HG03280 (cell line): ENCODE data around the gene KREMEN1.
"Not testable (repeated sequence)": the region's sequence is repeated elsewhere in the genome, so short reads cannot be mapped to it uniquely, and the experiment has no call there.

Experiments used
- ATAC-seq: cut with Tn5 transposase; IDR thresholded peaks from one replicate; pipeline ENCODE4 v1.9.1; 2021; ENCODE audit warnings: mild to moderate bottlenecking, moderate library complexity; ENCODE audit not compliant: unreplicated experiment

KREMEN1 gene

DNA sequence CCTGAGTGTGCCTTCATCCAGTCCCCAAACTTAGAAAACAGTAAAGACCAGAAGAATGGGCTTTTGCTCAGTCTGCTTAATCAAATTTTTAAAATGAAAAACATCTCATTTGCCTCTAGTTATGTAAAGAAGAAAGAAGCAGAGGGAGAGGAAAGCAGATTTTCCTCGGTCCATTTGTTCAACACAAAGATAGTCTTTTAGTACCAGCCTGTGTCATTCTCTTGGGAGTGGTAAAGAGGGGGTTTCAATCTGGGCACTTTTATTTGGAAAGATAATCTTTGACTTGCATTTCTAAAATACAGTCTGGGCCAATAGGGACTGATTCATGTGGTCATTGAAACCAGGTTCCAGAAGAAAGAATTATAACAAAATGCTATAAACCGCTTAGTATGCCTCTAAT, 29.5 kb downstream of the KREMEN1 start:
- ATAC-seq, result no peak

DNA sequence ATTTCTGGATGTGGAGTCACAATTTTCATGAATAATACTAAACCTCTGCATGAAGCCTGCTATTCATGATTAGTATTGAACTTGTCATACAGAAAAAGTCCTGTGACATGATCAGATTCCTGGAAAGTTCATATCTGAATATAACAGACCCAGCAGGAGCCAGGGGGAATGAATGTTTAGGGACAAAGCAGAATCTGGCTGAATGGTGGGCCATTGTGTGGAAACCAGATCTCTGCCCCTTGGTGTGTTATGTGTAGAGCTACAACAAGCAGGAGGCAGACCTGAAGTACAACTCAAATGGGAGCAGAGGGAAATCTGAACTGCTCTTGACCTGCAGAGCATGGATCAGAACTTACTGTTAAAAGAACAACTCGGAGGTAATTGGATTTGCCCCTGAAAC, 30.3 kb downstream of the KREMEN1 start:
- no peak for ATAC-seq

DNA sequence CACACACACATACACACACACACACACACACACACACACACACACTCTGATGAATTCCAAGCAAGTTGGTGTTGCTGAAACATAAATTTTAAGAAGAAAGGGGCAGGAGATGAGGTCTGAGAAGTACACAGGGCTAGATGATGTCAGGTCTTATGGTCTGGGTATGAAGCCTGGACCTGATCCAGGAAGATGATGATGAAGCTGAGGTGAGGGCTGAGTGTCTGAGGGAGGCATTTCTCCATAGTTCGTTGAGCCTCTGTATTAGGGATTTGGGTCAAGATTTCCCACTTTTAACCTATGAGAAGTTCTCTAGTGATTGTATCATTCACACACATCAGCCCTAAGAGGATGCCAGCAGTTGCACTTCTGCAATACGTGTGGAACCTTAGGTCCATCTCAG, 32.6 kb downstream of the KREMEN1 start:
- ATAC-seq, result no peak

DNA sequence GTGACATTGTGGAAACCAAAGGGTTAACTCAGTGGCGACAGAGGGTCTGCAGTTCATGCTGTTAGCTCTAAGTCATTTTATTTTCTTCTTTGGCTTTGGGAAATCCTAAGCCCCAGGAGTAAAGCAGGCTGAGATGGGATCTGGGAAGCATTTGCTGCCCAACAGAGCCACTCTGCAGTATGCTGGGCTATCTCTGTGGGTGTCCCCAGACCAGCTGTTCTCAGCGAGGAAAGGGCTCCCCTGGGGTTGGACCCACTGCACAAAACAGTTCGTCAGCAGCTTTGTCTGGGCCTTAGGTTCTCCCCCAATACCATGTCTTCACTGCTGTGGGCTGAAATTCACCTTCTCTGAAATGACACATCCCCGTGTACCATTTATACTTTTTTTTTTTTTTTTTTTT, 34.0 kb downstream of the KREMEN1 start:
- no peak for ATAC-seq

DNA sequence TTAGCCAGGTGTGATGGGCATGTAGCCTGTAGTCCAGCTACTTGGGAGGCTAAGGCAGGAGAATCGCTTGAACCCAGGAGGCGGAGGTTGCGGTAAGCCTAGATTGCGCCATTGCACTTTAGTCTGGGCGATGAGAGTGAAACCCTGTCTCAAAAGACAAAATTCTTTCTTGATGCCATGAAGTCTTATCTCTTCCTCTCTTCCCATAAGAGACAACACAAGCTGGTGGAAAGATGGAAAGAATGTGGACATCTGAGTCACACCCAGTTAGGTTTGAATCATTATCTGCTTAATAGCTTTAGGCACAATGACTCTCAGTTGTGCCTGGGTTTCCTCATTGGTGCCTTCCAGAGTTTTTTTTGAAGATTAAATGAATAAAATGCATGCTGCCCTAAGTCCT, 35.3 kb downstream of the KREMEN1 start:
- ATAC-seq, result no peak

DNA sequence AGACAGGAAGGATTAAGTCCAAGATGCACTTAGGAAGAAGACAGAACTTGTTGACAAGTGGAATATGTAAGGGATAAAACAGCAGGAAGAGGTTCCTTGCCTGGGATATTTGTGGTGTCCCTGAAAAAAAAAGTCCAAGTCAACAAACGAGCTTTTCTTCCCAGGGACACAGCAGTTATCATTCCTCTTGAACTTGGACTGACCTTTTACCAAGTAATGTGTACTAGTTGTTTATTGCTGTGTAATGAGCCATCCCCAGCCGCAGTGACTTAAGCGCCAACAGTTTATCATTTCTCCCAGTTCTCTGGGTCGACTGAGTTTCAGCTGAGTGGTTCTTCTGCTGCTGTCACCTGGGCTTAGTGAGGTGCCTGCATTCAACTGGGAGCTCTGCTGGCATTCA, 37.0 kb downstream of the KREMEN1 start:
- no peak for ATAC-seq

DNA sequence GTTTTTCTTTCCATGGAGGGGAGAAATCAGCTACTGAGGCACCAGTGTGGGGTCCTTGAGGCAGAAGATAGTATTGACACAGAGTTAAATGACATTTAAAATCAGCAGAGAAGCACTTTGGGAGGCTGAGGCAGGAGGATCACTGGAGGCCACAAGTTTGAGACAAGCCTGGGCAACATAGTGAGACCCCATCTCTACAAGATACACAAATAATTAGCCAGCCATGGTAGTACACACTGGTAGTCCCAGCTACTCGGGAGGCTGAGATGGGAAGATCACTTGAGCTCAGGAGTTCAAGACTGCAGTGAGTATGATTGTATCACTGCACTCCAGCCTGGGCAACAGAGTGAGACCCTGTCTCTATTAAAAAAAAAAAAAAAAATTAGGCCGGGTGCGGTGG, 38.1 kb downstream of the KREMEN1 start:
- ATAC-seq, result no peak

DNA sequence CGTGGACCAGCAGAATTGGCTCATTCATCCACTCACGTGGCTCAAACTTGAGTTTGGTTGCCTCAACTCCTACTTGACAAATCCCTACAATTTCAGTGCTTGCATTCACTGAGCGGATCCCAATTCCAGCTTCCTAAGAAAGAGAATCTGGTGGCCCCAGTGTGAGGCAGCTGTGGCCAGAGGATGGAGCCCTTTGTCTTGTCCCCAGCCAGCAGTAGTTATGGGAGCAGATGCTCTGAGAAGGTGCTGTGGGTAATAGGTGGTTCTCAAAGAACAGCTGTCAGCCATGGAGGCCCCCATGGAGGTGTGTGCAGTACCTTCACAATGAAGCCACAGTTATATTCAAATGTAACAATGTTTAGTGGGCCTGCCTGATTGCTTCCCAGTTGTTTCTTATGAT, 39.3 kb downstream of the KREMEN1 start:
- ATAC-seq, result no peak

DNA sequence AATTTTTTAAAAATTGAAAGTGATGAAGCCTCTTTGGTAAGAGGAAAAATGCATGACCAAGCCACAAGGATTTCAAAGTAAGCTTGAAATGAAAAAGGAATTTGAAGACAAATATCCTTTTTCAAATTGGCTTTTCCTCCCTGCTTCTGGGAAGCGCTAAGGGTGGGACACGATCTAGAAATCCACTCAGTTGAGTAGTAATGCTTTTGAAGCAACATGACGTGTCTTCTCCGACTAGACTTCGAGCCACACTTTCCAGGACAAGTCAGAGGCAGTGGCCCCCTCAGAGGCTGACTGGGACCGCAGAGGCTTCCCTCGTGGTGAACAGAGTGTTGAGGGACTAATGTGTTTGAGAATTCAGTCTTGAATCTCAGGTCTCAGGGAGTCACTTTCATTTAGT, 39.8 kb downstream of the KREMEN1 start:
- ATAC-seq, result no peak

DNA sequence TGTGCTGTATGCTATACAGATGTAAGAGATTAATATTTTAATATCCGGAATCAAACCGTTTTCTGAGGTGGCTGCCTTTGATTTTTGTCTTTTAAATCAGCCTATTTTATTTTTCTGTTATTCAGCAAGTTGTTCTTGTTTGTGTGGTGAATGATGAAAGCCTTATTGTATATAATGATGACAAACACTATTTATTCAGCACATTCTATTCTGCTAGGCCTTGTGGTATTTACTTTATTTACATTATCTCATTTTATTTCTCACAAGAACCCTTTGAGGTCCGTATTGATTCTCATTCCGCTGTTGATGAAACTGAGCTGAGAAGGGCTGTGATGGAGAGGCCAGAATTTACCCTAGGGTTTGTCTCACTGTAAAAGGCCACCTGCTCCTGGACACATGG, 40.5 kb downstream of the KREMEN1 start:
- no peak for ATAC-seq

DNA sequence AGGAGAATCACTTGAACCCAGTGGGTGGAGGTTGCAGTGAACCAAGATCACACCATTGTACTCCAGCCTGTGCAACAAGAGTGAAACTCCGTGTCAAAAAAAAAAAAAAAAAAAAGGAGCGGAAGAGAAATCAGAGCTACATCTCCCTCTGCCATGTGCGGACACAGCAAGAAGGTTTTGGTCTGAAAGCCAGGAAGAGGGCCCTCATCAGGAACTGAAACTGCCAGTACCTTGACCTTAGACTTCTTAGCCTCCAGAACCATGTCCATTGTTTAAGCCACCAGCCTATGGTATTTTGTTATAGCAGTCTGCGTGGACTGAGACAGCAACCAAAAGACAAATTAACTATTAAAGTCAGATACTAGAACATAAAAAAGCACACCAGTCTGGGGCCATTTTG, 41.6 kb downstream of the KREMEN1 start:
- no peak for ATAC-seq

DNA sequence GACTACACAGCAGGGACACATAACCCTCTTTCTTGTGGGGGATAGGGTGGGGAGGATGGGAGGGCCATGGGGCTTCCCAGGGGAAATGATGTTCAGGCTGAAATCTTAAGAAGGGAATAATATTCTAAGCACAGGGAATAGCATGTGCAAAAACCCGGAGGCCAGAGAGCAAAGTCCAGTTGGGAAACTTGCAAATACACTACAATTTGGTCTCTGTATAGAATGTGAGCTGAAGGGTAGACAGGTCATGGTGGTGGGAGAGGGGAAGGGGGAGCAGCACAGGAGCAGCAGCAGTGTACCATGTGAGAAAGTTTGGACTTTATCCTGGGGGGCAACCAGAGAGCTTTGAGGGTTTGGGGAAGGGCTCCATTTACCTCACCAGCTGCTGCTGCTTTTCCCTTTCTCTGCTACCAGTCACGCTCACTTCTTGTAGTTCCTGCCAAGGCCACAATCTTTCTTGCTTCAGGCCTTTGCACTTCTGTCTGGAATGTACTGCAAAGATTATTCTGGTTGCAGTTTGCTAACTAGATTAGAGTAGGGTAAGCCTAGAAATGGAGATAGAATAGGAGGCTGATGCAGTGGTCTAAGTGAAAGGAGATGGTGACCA, 43.0 kb downstream of the KREMEN1 start:
- no peak for ATAC-seq

DNA sequence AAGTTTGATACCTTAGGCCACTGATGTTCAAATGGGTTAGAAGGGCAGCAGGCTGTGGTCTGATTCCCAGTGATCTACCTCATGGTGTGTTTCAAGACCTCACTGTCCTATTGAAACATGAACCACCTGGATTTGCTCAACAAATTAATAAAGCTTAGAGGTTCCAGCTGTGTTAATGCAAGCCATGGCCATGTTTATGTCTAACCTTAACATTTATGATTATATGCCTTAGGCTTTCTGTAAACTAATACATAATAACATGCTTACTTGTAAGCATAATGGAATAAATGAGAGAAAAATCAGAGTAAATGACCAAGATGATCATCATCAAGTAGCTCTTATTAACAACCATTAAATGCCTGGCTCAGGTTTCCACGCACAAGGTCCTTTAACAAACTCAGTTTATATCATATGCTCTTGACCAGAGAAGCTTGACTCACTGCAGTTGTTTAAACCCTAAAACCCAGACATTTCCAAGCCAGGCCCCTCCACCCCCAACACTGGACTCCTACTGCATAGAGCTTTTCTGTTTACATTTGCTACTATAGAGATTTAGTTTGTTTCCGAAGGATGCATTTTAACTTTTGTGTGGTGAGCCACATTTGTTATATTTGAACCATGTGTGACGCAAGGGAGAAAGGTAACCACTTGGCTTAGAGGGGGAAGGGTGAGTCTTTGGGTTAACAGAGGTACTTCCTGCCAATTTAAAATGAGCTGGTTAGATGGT, 43.7 kb downstream of the KREMEN1 start:
- no peak for ATAC-seq

DNA sequence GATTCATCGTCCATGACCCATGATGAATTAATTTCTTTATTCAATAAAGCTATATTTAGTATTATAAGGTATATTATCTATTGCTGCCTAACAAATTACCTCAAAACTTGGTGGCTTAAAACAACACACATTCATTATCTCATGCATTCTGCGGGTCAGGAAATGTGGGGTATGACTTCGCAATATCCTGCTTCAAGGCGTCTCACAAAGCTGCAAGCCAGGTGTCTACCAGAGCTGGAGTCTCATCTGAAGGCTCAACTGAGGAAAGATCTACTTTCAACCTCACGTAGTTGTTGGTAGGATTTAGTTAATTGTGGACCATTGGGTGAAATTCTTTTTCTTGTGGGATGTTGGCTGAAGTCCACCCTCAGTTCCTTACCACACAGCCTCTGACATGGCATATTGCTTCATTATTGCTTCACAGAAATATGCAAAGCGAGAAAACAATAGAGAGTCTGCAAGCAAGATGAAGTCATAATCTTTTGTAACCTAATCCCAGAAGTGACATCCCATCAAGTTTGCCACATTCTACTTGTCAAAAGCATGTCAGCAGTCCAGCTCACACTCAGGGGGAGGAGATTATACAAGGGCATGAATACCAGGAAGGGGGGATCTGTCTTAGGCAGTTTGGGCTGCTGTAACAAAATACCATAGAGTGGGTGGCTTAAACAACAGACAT, 45.1 kb downstream of the KREMEN1 start:
- no peak for ATAC-seq

DNA sequence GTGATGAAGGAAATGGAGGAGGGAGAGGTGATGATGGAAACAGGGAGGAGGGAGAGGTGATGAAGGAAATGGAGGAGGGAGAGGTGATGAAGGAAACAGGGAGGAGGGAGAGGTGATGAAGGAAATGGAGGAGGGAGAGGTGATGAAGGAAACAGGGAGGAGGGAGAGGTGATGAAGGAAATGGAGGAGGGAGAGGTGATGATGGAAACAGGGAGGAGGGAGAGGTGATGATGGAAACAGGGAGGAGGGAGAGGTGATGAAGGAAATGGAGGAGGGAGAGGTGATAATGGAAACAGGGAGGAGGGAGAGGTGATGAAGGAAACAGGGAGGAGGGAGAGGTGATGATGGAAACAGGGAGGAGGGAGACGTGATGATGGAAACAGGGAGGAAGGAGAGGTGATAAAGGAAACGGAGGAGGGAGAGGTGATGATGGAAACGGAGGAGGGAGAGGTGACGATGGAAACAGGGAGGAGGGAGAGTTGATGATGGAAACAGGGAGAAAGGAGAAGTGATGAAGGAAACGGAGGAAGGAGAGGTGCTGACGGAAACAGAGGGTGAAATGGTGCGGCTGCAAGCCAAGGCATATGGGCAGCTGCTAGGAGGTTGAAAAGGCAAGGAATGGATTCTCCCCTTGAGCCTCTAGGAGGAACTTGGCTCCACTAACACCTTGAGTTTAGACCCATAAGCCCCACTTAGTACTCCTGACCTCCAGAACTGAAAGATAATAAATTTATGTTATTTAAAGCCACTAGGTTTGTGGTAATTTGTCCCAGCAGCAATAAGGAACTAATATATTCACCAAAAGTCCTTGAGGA, 47.5 kb downstream of the KREMEN1 start:
- ATAC-seq, result not testable (repeated sequence)

DNA sequence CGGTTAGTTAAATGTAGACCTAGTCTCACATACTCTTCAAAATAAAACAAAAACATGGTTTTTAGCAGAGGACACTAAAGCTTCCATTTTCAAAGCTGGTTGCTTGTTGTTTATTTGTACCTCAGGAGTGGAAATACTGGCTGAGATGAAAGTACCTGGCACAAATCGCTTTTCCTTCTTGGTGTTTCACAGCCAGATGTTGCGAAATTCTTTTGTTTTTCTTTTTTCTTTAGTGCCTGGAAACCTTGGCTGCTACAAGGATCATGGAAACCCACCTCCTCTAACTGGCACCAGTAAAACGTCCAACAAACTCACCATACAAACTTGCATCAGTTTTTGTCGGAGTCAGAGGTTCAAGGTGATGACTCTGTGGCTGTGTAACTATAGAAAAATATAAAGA, 48.3 kb downstream of the KREMEN1 start:
- ATAC-seq, result no peak

DNA sequence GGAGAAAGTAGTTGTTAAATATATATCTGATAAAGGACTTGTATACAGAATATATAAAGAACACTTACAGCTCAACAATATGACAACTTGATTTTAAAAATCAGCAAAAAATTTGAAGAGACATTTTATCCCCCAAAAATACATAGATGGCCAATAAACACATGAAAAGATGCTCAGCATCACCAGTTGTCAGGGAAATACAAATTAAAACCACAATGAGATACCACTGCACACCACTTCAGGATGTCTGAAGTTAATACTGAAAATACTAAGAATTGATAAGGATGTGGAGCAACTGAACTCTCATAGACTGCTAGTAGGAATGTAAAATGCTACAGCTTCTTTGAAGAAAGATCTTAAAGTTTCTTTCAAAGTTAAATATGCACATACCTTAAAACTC, 49.2 kb downstream of the KREMEN1 start:
- no peak for ATAC-seq

DNA sequence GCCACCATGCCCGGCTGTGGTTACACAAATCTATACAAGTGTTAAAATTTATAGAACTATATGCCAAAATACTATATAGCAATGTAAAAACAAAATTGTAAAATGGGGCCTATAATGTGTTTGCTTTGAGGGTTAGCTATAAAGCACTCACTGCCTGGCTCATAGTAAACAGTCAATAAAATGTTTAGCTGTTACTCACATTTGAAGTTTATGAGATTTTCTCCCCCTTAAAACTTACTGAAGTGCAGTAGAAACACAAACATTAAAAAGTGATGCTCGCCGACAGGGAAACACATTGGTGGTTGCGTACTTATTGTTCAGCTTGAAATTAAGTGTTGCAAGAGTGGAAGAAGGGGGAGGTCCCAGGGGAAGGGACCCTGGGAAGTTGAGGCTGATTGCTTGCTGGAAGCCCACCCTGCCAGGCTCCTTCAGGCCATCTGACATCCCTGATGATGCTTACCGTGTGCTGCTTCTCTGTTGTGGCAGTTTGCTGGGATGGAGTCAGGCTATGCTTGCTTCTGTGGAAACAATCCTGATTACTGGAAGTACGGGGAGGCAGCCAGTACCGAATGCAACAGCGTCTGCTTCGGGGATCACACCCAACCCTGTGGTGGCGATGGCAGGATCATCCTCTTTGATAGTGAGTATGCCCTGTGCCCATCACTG, 52.1 kb downstream of the KREMEN1 start:
- ATAC-seq, result no peak

DNA sequence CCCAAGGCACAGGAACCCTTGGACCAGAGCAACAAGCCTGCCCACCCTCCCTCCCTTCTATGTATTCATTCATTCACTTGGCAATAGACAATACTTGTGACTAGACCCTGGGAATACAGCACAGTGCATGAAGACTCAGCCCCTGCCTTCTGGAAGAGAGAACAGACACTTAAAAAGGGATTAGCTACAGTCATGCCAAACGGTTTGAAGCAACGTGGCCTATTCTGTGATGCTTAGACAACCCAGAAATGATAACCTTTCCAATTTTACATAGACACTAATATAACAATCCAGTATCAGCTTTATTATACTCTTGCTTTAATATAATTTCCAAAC, 52.6 kb downstream of the KREMEN1 start:
- no peak for ATAC-seq

DNA sequence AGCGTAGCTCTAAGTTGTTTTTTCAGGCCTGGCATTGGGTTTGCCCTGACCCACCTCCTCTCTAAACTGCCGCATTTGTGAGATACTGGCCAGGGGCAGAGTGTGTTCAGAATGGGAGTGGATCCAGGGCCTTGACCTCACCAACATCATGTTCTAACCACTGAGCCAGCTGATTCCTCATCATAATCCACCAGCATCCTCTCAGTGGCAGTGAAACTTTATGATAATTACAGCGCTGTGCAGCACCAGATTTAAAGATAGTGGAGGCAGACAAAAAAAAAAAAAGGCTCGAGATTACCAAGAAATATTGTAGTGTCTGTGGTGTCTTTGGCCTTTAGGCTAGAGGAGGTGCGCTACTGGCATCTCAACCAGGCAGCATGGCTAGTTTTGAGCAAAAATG, 53.0 kb downstream of the KREMEN1 start:
- no peak for ATAC-seq
